ENCODE data around the gene ITGB2. TPM values are rescaled to one million over a fixed set of nuclear protein-coding genes. Genes with fewer than 3 reads are reported as not detected.

ITGB2 gene
- polyA plus RNA-seq, 1 of the 3 experiments (the other 2 are of a cell fraction), result 0.77 TPM

- 91% methylated on average over 8 of the region's 8 CpGs for WGBS (ENCODE audit: low lambda C conversion rate)
- Histone ChIP-seq H3K4me3 (ENCODE audit: low read depth in 2 of 2, low read length in 1 of 2) (no peak overlapping the region), H3K79me2 (ENCODE audit: insufficient read depth) (peaks cover 69% of the 10 kb centered on the region), H3K9me2 (no peaks in the 10 kb centered on the region), H3K36me3 (replicated peaks in 1 of 2; ENCODE audit: control insufficient read depth in 1 of 2, insufficient read depth in 2 of 2, low read length in 1 of 2) (peaks cover 4 to 23% of the 10 kb centered on the region in 2 experiments), H3K4me1 (ENCODE audit: control insufficient read depth in 1 of 2, insufficient read depth in 2 of 2, low read depth in 1 of 2, low read length in 1 of 2) (peaks cover 8 to 19% of the 10 kb centered on the region in 2 experiments; a peak in 3 of 4 replicates), H3K27me3 (ENCODE audit: insufficient read depth) (no peaks in the 10 kb centered on the region), H3K9ac (no peak overlapping the region), H2AFZ (ENCODE audit: low read depth) (no peak overlapping the region), H3K4me2 (peak overlapping the region; percentile 91), H3F3A (replicated peaks; ENCODE audit: insufficient read depth) (peaks cover 5% of the 10 kb centered on the region), H4K20me1 (ENCODE audit: insufficient read depth) (peaks cover 34% of the 10 kb centered on the region), H3K9me3 (no peaks in the 10 kb centered on the region), H3K27ac (ENCODE audit: low read depth in 2 of 2, low read length in 1 of 2) (no peak overlapping the region)
- ChIA-PET CTCF (interaction anchor here (1.2 to 15.3 kb wide), 5 partner anchors 9 to 368 kb away, joined by 3 to 334 read pairs (median 5); partner anchors contain the start of gene UBE2G2), POLR2A (no interaction called here)
- no peak for TF ChIP-seq SMC3 (IDR thresholded peaks at IDR 0.05; ENCODE audit: low read depth, low read length)
- TF ChIP-seq USF1 (IDR thresholded peaks at IDR 0.05; ENCODE audit: borderline replicate concordance, low read depth), result no peak
- no peak for TF ChIP-seq ELF1 (IDR thresholded peaks at IDR 0.05)
- TF ChIP-seq TAF1 (IDR thresholded peaks at IDR 0.05; ENCODE audit: borderline replicate concordance, low read depth, low read length), result no peak
- DNase-seq, result no peak
These were observed 20.9 kb upstream of the ITGB2 start for GRCh38 chr21:44941567-44941966.

- Histone ChIP-seq H3K9me3 (no peaks in the 10 kb centered on the region), H4K20me1 (ENCODE audit: insufficient read depth) (peaks cover 25% of the 10 kb centered on the region), H3K4me3 (ENCODE audit: low read depth in 2 of 2, low read length in 1 of 2) (peak overlapping the region; percentile 97 to 98), H3K27me3 (ENCODE audit: insufficient read depth) (no peaks in the 10 kb centered on the region), H3K9me2 (no peaks in the 10 kb centered on the region), H3K4me2 (peak overlapping the region; percentile 91), H3K4me1 (ENCODE audit: control insufficient read depth in 1 of 2, insufficient read depth in 2 of 2, low read depth in 1 of 2, low read length in 1 of 2) (peaks cover 8 to 19% of the 10 kb centered on the region in 2 experiments; a peak in 3 of 4 replicates), H3K36me3 (replicated peaks in 1 of 2; ENCODE audit: control insufficient read depth in 1 of 2, insufficient read depth in 2 of 2, low read length in 1 of 2) (peaks cover 4 to 23% of the 10 kb centered on the region in 2 experiments), H3K79me2 (ENCODE audit: insufficient read depth) (peaks cover 56% of the 10 kb centered on the region), H2AFZ (ENCODE audit: low read depth) (peak overlapping the region; percentile 79; the same call in 1 of the 2 replicates), H3K9ac (peak overlapping the region; percentile 80), H3K27ac (ENCODE audit: low read depth in 2 of 2, low read length in 1 of 2) (peak overlapping the region; percentile 41 to 54; a peak in 3 of 4 replicates), H3F3A (replicated peaks; ENCODE audit: insufficient read depth) (peaks cover 5% of the 10 kb centered on the region)
- POLR2A ChIA-PET, result interaction anchor here (0.6 to 1.0 kb wide), 2 partner anchors 124 to 197 kb away, joined by 3 read pairs; no protein-coding TSS in a partner anchor
- no peak for DNase-seq
- WGBS (ENCODE audit: low lambda C conversion rate), result 0% methylated on average over 9 of the region's 53 CpGs
- CTCF ChIA-PET, result interaction anchor here (1.0 to 2.7 kb wide), 9 partner anchors 9 to 200 kb away, joined by 3 to 25 read pairs (median 4); no protein-coding TSS in a partner anchor
- TF ChIP-seq GATA2 (CRISPR knock-in tag; IDR thresholded peaks at IDR 0.05) (no peak), MEF2A (IDR thresholded peaks at IDR 0.05; ENCODE audit: borderline replicate concordance, low read depth) (no peak), NRF1 (IDR thresholded peaks at IDR 0.05; ENCODE audit: low read depth, low read length) (no peak), MXI1 (IDR thresholded peaks at IDR 0.05; ENCODE audit: low read depth, low read length) (no peak), FOXJ3 (CRISPR knock-in tag; IDR thresholded peaks at IDR 0.05) (no peak), YY1 (IDR thresholded peaks at IDR 0.05; ENCODE audit: low read depth) (no peak), RFX5 (IDR thresholded peaks at IDR 0.05; ENCODE audit: low read length) (no peak), CTCF (IDR thresholded peaks at IDR 0.05) (no peak), RAD21 (IDR thresholded peaks at IDR 0.05; ENCODE audit: low read length) (no peak), FOXM1 (IDR thresholded peaks at IDR 0.05; ENCODE audit: low read depth) (no peak), ELF1 (IDR thresholded peaks at IDR 0.05) (no peak), ZBTB33 (IDR thresholded peaks at IDR 0.05; ENCODE audit: borderline replicate concordance, low read depth) (no peak), GABPA (IDR thresholded peaks at IDR 0.05; ENCODE audit: low read depth) (no peak), JUND (IDR thresholded peaks at IDR 0.05) (no peak)
These were observed 19.5 kb upstream of the ITGB2 start for GRCh38 chr21:44940116-44940631.
